ENCODE results near the gene SSPN.

GRCh38 chr12:26277506-26278246 is 82.3 kb downstream of the SSPN start:
- no peak for TF ChIP-seq CTCF (conservative IDR thresholded peaks at IDR 0.05; ENCODE audit: low read depth, low read length)
- TF ChIP-seq EZH2 (IDR thresholded peaks at IDR 0.05; ENCODE audit: low read length, unreplicated experiment): no peak
- TF ChIP-seq EZH2phosphoT487 (IDR thresholded peaks at IDR 0.05; ENCODE audit: borderline replicate concordance, low read length): no peak
